K562 (cell line): ENCODE results near the gene SCP2. TPM values are rescaled to one million over a fixed set of nuclear protein-coding genes. Genes with fewer than 3 reads are reported as not detected.

Experiments used
- ATAC-seq: fragments of 200-7000 bp; cut with Tn5 transposase; 3 replicates; pipeline ENCODE4 v1.9.1; 2020; ENCODE audit warnings: moderate library complexity
- BruUV-seq: library from RNA; stranded (reverse); fragments of 400-500 nt; replicated peaks from 2 replicates; lab custom pipeline; 2021; lab: Mats Ljungman, UMichigan
- CTCF ChIA-PET: fragments of 300-600 bp; formaldehyde crosslinking; extraction: SDS; loops from one replicate; lab custom pipeline; 2021; ENCODE audit warnings: low intra/inter-chr PET ratio; lab: Yijun Ruan, JAX
- POLR2A ChIA-PET: fragments of 300-600, 350-650 bp; sonication (Branson Sonifier 250); formaldehyde crosslinking; extraction: SDS; loops from one replicate; lab custom pipeline; 2021; ENCODE audit warnings: antibody characterized with exemption, inconsistent platforms; lab: Yijun Ruan, JAX
- DNase-seq, 4 experiments: peaks; one replicate each; pipeline versions ENCODE4 v3.0.0 to v3.0.0-alpha.2; 2011 to 2018; ENCODE audit warnings: low spot score in 3 of 4, mixed read lengths in 3 of 4; ENCODE audit errors: extremely low read depth in 1 of 4
- FAIRE-seq: peaks from 2 replicates; lab custom pipeline; 2011; peaks lifted over from hg19 to GRCh38; lab: Jason Lieb, UNC
- H2AFZ ChIP-seq: 2 replicates; pipeline ENCODE4 v1.6.0; 2011; ENCODE audit warnings: low read depth, low read length, control low read depth, inconsistent platforms
- H3K27ac ChIP-seq: fragments of 200-600 bp; 3 replicates; pipeline ENCODE4 v1.8.0; 2011; ENCODE audit warnings: low read depth, mild to moderate bottlenecking, control low read depth, inconsistent platforms, low read length, moderate library complexity, mixed read lengths; ENCODE audit errors: extremely low read depth
- H3K27me3 ChIP-seq, 2 experiments: fragments of 300-600 bp in 1 of 2; 2 replicates in 1 of 2; 3 replicates in 1 of 2; pipeline versions ENCODE4 v1.6.0 to v1.8.0; 2011; ENCODE audit warnings: inconsistent platforms in 2 of 2, low read length in 2 of 2, mild to moderate bottlenecking in 1 of 2, mixed read lengths in 1 of 2, moderate library complexity in 1 of 2; ENCODE audit not compliant: control insufficient read depth in 2 of 2, insufficient read depth in 2 of 2
- H3K36me3 ChIP-seq: fragments of 300-600 bp; 3 replicates; pipeline ENCODE4 v1.8.0; 2011; ENCODE audit warnings: mild to moderate bottlenecking, low read length, inconsistent platforms; ENCODE audit not compliant: control insufficient read depth, insufficient read depth
- H3K4me1 ChIP-seq, 2 experiments: fragments of 200-600 bp in 1 of 2; replicated peaks in 1 of 2; 2 replicates in 1 of 2; 3 replicates in 1 of 2; pipeline versions ENCODE4 v1.5.1 to v1.8.0; 2011; ENCODE audit warnings: inconsistent platforms in 2 of 2, low read length in 2 of 2, mild to moderate bottlenecking in 1 of 2, mixed read lengths in 1 of 2, moderate library complexity in 1 of 2; ENCODE audit not compliant: control insufficient read depth in 2 of 2, insufficient read depth in 2 of 2
- H3K4me2 ChIP-seq: 2 replicates; pipeline ENCODE4 v1.6.1; 2011; ENCODE audit warnings: low read length, control low read depth, inconsistent platforms, mixed read lengths; ENCODE audit not compliant: insufficient read depth
- H3K4me3 ChIP-seq: fragments of 200-600 bp; sonication (generic), shearing (Covaris generic); 2 replicates; pipeline ENCODE4 v1.5.1; 2016; ENCODE audit warnings: control low read depth, inconsistent platforms
- H3K79me2 ChIP-seq: fragments of 200-600 bp; 3 replicates; pipeline ENCODE4 v1.8.0; 2011; ENCODE audit warnings: low read length, inconsistent platforms; ENCODE audit not compliant: control insufficient read depth, insufficient read depth
- H3K9ac ChIP-seq, 2 experiments: 2 replicates each; pipeline versions ENCODE4 v1.6.0 to v1.6.1; 2011; ENCODE audit warnings: low read depth in 2 of 2, low read length in 2 of 2, control low read depth in 1 of 2, inconsistent platforms in 1 of 2, mild to moderate bottlenecking in 1 of 2, mixed read lengths in 1 of 2; ENCODE audit not compliant: insufficient read depth in 1 of 2
- H3K9me1 ChIP-seq: one replicate; pipeline ENCODE4 v1.6.0; 2011; ENCODE audit warnings: inconsistent platforms, mild to moderate bottlenecking, low read length, moderate library complexity; ENCODE audit not compliant: control insufficient read depth, insufficient read depth
- H3K9me3 ChIP-seq: replicated peaks from 2 replicates; pipeline ENCODE4 v1.5.1; 2011; ENCODE audit warnings: low read depth, low read length, inconsistent platforms; ENCODE audit not compliant: control insufficient read depth, insufficient read depth
- H4K20me1 ChIP-seq: replicated peaks from 2 replicates; pipeline ENCODE4 v1.6.1; 2011; ENCODE audit warnings: low read length, inconsistent platforms, mixed read lengths; ENCODE audit not compliant: control insufficient read depth, insufficient read depth
- ARID2 ChIP-seq: fragments of 450-650 bp; IDR thresholded peaks from 2 replicates; pipeline ENCODE4 v1.6.1; 2017; ENCODE audit warnings: antibody characterized with exemption, mild to moderate bottlenecking
- NFIC ChIP-seq: fragments of 450-650 bp; IDR thresholded peaks from 2 replicates; pipeline ENCODE4 v1.6.1; 2017; ENCODE audit warnings: mild to moderate bottlenecking, inconsistent platforms
- NR2C1 ChIP-seq, 2 experiments: fragments of 450-650 bp; IDR thresholded peaks; 2 replicates each; pipeline ENCODE4 v1.6.1; 2017; ENCODE audit warnings: mild to moderate bottlenecking in 2 of 2, antibody characterized with exemption in 1 of 2, inconsistent platforms in 1 of 2, missing compliant biosample characterization in 1 of 2, missing genetic modification characterization in 1 of 2
- NR2C2 ChIP-seq, 2 experiments: fragments of 200-800 bp in 1 of 2; sonication (Bioruptor generic) in 1 of 2; sonication (generic) in 1 of 2; formaldehyde crosslinking in 1 of 2; IDR thresholded peaks; 2 replicates each; pipeline versions ENCODE4 v1.6.1 to v1.8.0; 2016 to 2022; ENCODE audit warnings: mild to moderate bottlenecking in 1 of 2, missing compliant biosample characterization in 1 of 2, missing genetic modification characterization in 1 of 2, missing genetic modification reagents in 1 of 2
- NRF1 ChIP-seq, 2 experiments: fragments of 450-650 bp; IDR thresholded peaks in 1 of 2; conservative IDR thresholded peaks in 1 of 2; 2 replicates each; pipeline ENCODE4 v1.6.1; 2014; ENCODE audit warnings: mild to moderate bottlenecking in 2 of 2
- TFAP4 ChIP-seq: sonication (generic); formaldehyde crosslinking; IDR thresholded peaks from 2 replicates; pipeline ENCODE4 v1.8.0; 2022; ENCODE audit warnings: missing genetic modification reagents, mild to moderate bottlenecking, moderate library complexity, borderline replicate concordance
- WGBS: fragments of 100-300 bp; shearing (Covaris generic); methylation state at CpG from one replicate; pipeline ENCODE4 v1.1.6; 2016; ENCODE audit warnings: low coverage, mixed read lengths; ENCODE audit not compliant: insufficient coverage; ENCODE audit errors: missing lambda C conversion rate; 5-methylcytosine and 5-hydroxymethylcytosine counted together
- in situ Hi-C: fragments of 300-500 bp; cut with MboI; formaldehyde crosslinking; loops from 4 replicates; pipeline ENCODE4 v1.15.0; 2018; ENCODE audit warnings: inconsistent platforms, mixed read lengths
- intact Hi-C: fragments of 100-400 bp; cut with micrococcal nuclease; formaldehyde crosslinking; loops from 2 replicates; pipeline ENCODE4 v1.14.2; 2022
- polyA plus RNA-seq, 8 experiments: library from polyadenylated mRNA; depleted of rRNA in 4 of 8; stranded (reverse) in 5 of 8; unstranded in 3 of 8; fragments of >200 nt; fragmentation: Nextera tagmentation in 2 of 8; fragmentation: Illumina TruSeq in 1 of 8; extraction: Ambion mirVana in 2 of 8; extraction: Trizol in 1 of 8; gene quantifications; 2 replicates each; pipeline versions ENCODE4 v1.2.1 to v1.2.3, GENCODE V29; 2011 to 2014; ENCODE audit warnings: inconsistent platforms in 1 of 8, missing spikeins in 1 of 8
- total RNA-seq, 7 experiments: library from RNA; depleted of rRNA in 6 of 7; stranded (reverse); fragments of >200 nt in 6 of 7; fragmentation: Illumina TruSeq in 2 of 7; extraction: Trizol in 2 of 7; gene quantifications; 2 replicates each; pipeline versions ENCODE4 v1.2.1 to v1.2.3, GENCODE V29; 2011 to 2021; ENCODE audit warnings: low replicate concordance in 1 of 7

The SCP2 gene
- total and polyA plus RNA-seq, 9 of the 15 experiments (the other 6 are each of a cell fraction or from before 2014, with no cell fraction given), result 63.8 to 258 (median 106) TPM

- CTCF ChIA-PET, result no interaction called here
- intact Hi-C loops (no loop called here), in situ Hi-C loops (loop anchor here (5.0 kb wide), 1 partner anchor 47 kb away; no protein-coding TSS in a partner anchor)
- BruUV-seq, result no TSS peak
- H3K4me2 ChIP-seq, result no peak overlapping the region
- H3K4me3 ChIP-seq, result no peak overlapping the region
- no peaks in the 10 kb centered on the region for H3K36me3 ChIP-seq
- TF ChIP-seq ARID2 (no peak), NR2C1 (IDR thresholded peaks at IDR 0.05) (peak; percentile 54; the same call in 1 of the 2 replicates), NR2C1 (tag; IDR thresholded peaks at IDR 0.05) (peak; percentile 71), NRF1 (conservative IDR thresholded peaks at IDR 0.05 in 1 of 2, IDR thresholded peaks at IDR 0.05 in 1 of 2) (no peak), NR2C2 (CRISPR knock-in tag; IDR thresholded peaks at IDR 0.05) (no peak), NR2C2 (tag; IDR thresholded peaks at IDR 0.05) (peak; percentile 68), TFAP4 (CRISPR knock-in tag) (0 out of 2 replicates have a peak, but pooled peaks have one; percentile 25), NFIC (peak; percentile 86)
- peaks cover 0 to 28% of the 10 kb centered on the region in 2 experiments; a peak in 2 of 5 replicates for H3K4me1 ChIP-seq
- no peak overlapping the region for H3K27ac ChIP-seq
- H3K79me2 ChIP-seq, result no peaks in the 10 kb centered on the region
- WGBS, result 9% methylated on average over 6 of the region's 8 CpGs
- 0 out of 4 replicates have a peak overlapping the region, but pooled peaks of 1 of the 2 experiments have one; percentile 32 for H3K9ac ChIP-seq
- POLR2A ChIA-PET, result interaction anchor here (1.2 kb wide), 1 partner anchor 12 kb away, joined by 4 read pairs; no protein-coding TSS in a partner anchor
- no peaks in the 10 kb centered on the region for H4K20me1 ChIP-seq
- no peak for DNase-seq
- ATAC-seq, result no peak
- FAIRE-seq, result no peak
- H2AFZ ChIP-seq, result no peak overlapping the region
- H3K9me3 ChIP-seq, result no peaks in the 10 kb centered on the region
- peaks cover under 1 to 19% of the 10 kb centered on the region in 2 experiments; a peak in 2 of 5 replicates for H3K27me3 ChIP-seq
- H3K9me1 ChIP-seq, result no peaks in the 10 kb centered on the region
Observed at GRCh38 chr1:53075761-53076163, 148.7 kb downstream of the SCP2 start.
